Measurements from ENCODE around the gene EXOC5. TPM values are rescaled to one million over a fixed set of nuclear protein-coding genes. Genes with fewer than 3 reads are reported as not detected.

The EXOC5 gene
- total RNA-seq, 1 donor: 107 TPM

- no peak for DNase-seq (ENCODE audit: low read depth)
- TF ChIP-seq CTCF (IDR thresholded peaks at IDR 0.05; ENCODE audit: insufficient read depth, low read depth, low read length): no peak
- H3K4me3 ChIP-seq (ENCODE audit: low read depth, low read length): no peak overlapping the region
These were observed 29.1 kb upstream of the EXOC5 start for GRCh38 chr14:57297852-57298251.

- TF ChIP-seq CTCF (IDR thresholded peaks at IDR 0.05; ENCODE audit: insufficient read depth, low read depth, low read length): no peak
- DNase-seq (ENCODE audit: low read depth): no peak
- H3K4me3 ChIP-seq (ENCODE audit: low read depth, low read length): no peak overlapping the region
These were observed 26.5 kb upstream of the EXOC5 start for GRCh38 chr14:57295239-57295638.

GRCh38 chr14:57293866-57294837 lies 25.4 kb upstream of the EXOC5 start:
- peak; percentile 34 for DNase-seq (ENCODE audit: low read depth)
- H3K4me3 ChIP-seq (ENCODE audit: low read depth, low read length): no peak overlapping the region
- TF ChIP-seq CTCF (IDR thresholded peaks at IDR 0.05; ENCODE audit: insufficient read depth, low read depth, low read length): peak; percentile 43

- DNase-seq (ENCODE audit: low read depth): no peak
- TF ChIP-seq CTCF (IDR thresholded peaks at IDR 0.05; ENCODE audit: insufficient read depth, low read depth, low read length): no peak
- H3K4me3 ChIP-seq (ENCODE audit: low read depth, low read length): no peak overlapping the region
These were observed 23.3 kb upstream of the EXOC5 start for GRCh38 chr14:57291692-57292647.

GRCh38 chr14:57290751-57291150 lies 22.0 kb upstream of the EXOC5 start:
- DNase-seq (ENCODE audit: low read depth): no peak
- no peak for TF ChIP-seq CTCF (IDR thresholded peaks at IDR 0.05; ENCODE audit: insufficient read depth, low read depth, low read length)
- no peak overlapping the region for H3K4me3 ChIP-seq (ENCODE audit: low read depth, low read length)

- H3K4me3 ChIP-seq (ENCODE audit: low read depth, low read length): no peak overlapping the region
- no peak for TF ChIP-seq CTCF (IDR thresholded peaks at IDR 0.05; ENCODE audit: insufficient read depth, low read depth, low read length)
- no peak for DNase-seq (ENCODE audit: low read depth)
These were observed 19.0 kb upstream of the EXOC5 start for GRCh38 chr14:57287745-57288144.

Data from fibroblast of villous mesenchyme (primary cell).